Activated T-cell treated with anti-CD3 and anti-CD28 coated beads, Interleukin-2, amount 50 U/mL, for 72 hours (primary cell): ENCODE results near the gene NRG3. TPM values are rescaled to one million over a fixed set of nuclear protein-coding genes. Genes with fewer than 3 reads are reported as not detected.

Experiments used
- ATAC-seq, 2 donors: fragments of 150-1000 bp; cut with Tn5 transposase; replicated peaks in 1 of 2; 2 replicates each; pipeline ENCODE4 v1.10.0; 2021; ENCODE audit warnings: moderate library complexity in 2 of 2, mild to moderate bottlenecking in 1 of 2
- DNase-seq, 2 donors: peaks; one replicate each; pipeline ENCODE4 v3.0.0; 2021 to 2022; ENCODE audit warnings: mixed read lengths in 1 of 2
- H3K27ac Mint-ChIP-seq: one replicate; pipeline ENCODE4 v1.8.0; 2022; ENCODE audit warnings: mild to moderate bottlenecking, moderate library complexity, mixed read lengths
- H3K27me3 Mint-ChIP-seq: one replicate; pipeline ENCODE4 v1.8.0; 2022; ENCODE audit warnings: low read depth, mixed read lengths
- H3K36me3 Mint-ChIP-seq, 2 donors: one replicate each; pipeline ENCODE4 v1.8.0; 2022; ENCODE audit warnings: mixed read lengths in 2 of 2, mild to moderate bottlenecking in 1 of 2; ENCODE audit not compliant: insufficient read depth in 2 of 2
- H3K4me1 Mint-ChIP-seq: one replicate; pipeline ENCODE4 v1.8.0; 2022; ENCODE audit warnings: low read depth, mixed read lengths
- H3K4me3 Mint-ChIP-seq, 2 donors: one replicate each; pipeline ENCODE4 v1.8.0; 2022; ENCODE audit warnings: mild to moderate bottlenecking in 2 of 2, mixed read lengths in 2 of 2, moderate library complexity in 2 of 2
- H3K9me3 Mint-ChIP-seq, 2 donors: one replicate each; pipeline ENCODE4 v1.8.0; 2022; ENCODE audit warnings: mixed read lengths in 2 of 2
- total RNA-seq, 2 donors: library from RNA; stranded (reverse); gene quantifications; one replicate each; pipeline ENCODE4 v1.2.3, GENCODE V29; 2022

Gene NRG3
- total RNA-seq, 2 donors from 2014 or later: not detected

GRCh38 chr10:82472406-82473335 lies 597.7 kb downstream of the NRG3 start:
- Mint-ChIP-seq H3K4me1 (no peaks in the 10 kb centered on the region), H3K9me3 (peaks cover 9 to 10% of the 10 kb centered on the region in 2 donors)

GRCh38 chr10:82477776-82478175 lies 602.8 kb downstream of the NRG3 start:
- H3K4me3 Mint-ChIP-seq: no peak overlapping the region
- peaks cover 0 to 4% of the 10 kb centered on the region in 2 donors for H3K36me3 Mint-ChIP-seq
- DNase-seq: no peak
- ATAC-seq: no peak
- H3K27ac Mint-ChIP-seq: no peak overlapping the region
- H3K9me3 Mint-ChIP-seq: peaks cover 21 to 22% of the 10 kb centered on the region in 2 donors
- H3K27me3 Mint-ChIP-seq: no peaks in the 10 kb centered on the region
- H3K4me1 Mint-ChIP-seq: no peaks in the 10 kb centered on the region

More at GRCh38 chr10:82472406-82473335, 597.7 kb downstream of the NRG3 start:
- Mint-ChIP-seq H3K36me3 (peaks cover 0 to 4% of the 10 kb centered on the region in 2 donors), H3K27me3 (no peaks in the 10 kb centered on the region), H3K4me3 (no peak overlapping the region), H3K27ac (no peak overlapping the region)
- ATAC-seq (no peak), DNase-seq (no peak)

GRCh38 chr10:82492647-82493046 lies 617.7 kb downstream of the NRG3 start:
- H3K36me3 Mint-ChIP-seq: peaks cover 0 to 2% of the 10 kb centered on the region in 2 donors
- DNase-seq (no peak), ATAC-seq (no peak)
- peaks cover 6 to 10% of the 10 kb centered on the region in 2 donors for H3K9me3 Mint-ChIP-seq
- H3K4me3 Mint-ChIP-seq: no peak overlapping the region
- no peak overlapping the region for H3K27ac Mint-ChIP-seq
- H3K4me1 Mint-ChIP-seq: no peaks in the 10 kb centered on the region
- no peaks in the 10 kb centered on the region for H3K27me3 Mint-ChIP-seq

GRCh38 chr10:82496114-82496513 lies 621.1 kb downstream of the NRG3 start:
- Mint-ChIP-seq H3K27ac (no peak overlapping the region), H3K27me3 (no peaks in the 10 kb centered on the region), H3K4me3 (no peak overlapping the region), H3K9me3 (peaks cover 10 to 12% of the 10 kb centered on the region in 2 donors), H3K4me1 (no peaks in the 10 kb centered on the region), H3K36me3 (peaks cover 0 to 2% of the 10 kb centered on the region in 2 donors)
- ATAC-seq (no peak), DNase-seq (no peak)

- H3K27me3 Mint-ChIP-seq: no peaks in the 10 kb centered on the region
- DNase-seq (no peak), ATAC-seq (no peak)
- no peak overlapping the region for H3K27ac Mint-ChIP-seq
- H3K9me3 Mint-ChIP-seq: peaks cover 9 to 10% of the 10 kb centered on the region in 2 donors
- H3K4me1 Mint-ChIP-seq: no peaks in the 10 kb centered on the region
- no peak overlapping the region for H3K4me3 Mint-ChIP-seq
- peaks cover 0 to 2% of the 10 kb centered on the region in 2 donors for H3K36me3 Mint-ChIP-seq
Observed at GRCh38 chr10:82497439-82497838, 622.4 kb downstream of the NRG3 start.

- H3K27me3 Mint-ChIP-seq: no peaks in the 10 kb centered on the region
- no peak overlapping the region for H3K27ac Mint-ChIP-seq
- no peaks in the 10 kb centered on the region for H3K4me1 Mint-ChIP-seq
- DNase-seq: no peak
- no peaks in the 10 kb centered on the region for H3K36me3 Mint-ChIP-seq
- no peak for ATAC-seq
- no peak overlapping the region for H3K4me3 Mint-ChIP-seq
- peaks cover 7 to 10% of the 10 kb centered on the region in 2 donors for H3K9me3 Mint-ChIP-seq
Observed at GRCh38 chr10:82498976-82499375, 624.0 kb downstream of the NRG3 start.

- H3K9me3 Mint-ChIP-seq: peaks cover 3 to 11% of the 10 kb centered on the region in 2 donors
- H3K27me3 Mint-ChIP-seq: no peaks in the 10 kb centered on the region
- no peak overlapping the region for H3K4me3 Mint-ChIP-seq
- DNase-seq: no peak
- H3K36me3 Mint-ChIP-seq: no peaks in the 10 kb centered on the region
- H3K4me1 Mint-ChIP-seq: no peaks in the 10 kb centered on the region
- H3K27ac Mint-ChIP-seq: no peak overlapping the region
- no peak for ATAC-seq
Observed at GRCh38 chr10:82505009-82505408, 630.0 kb downstream of the NRG3 start.

GRCh38 chr10:82506680-82507376 lies 631.8 kb downstream of the NRG3 start:
- H3K27me3 Mint-ChIP-seq: no peaks in the 10 kb centered on the region
- no peak overlapping the region for H3K27ac Mint-ChIP-seq
- ATAC-seq: no peak
- H3K4me1 Mint-ChIP-seq: no peaks in the 10 kb centered on the region
- H3K9me3 Mint-ChIP-seq: peaks cover 3 to 12% of the 10 kb centered on the region in 2 donors
- no peaks in the 10 kb centered on the region for H3K36me3 Mint-ChIP-seq
- H3K4me3 Mint-ChIP-seq: no peak overlapping the region
- DNase-seq: no peak

GRCh38 chr10:82515256-82515655 lies 640.3 kb downstream of the NRG3 start:
- no peak for ATAC-seq
- DNase-seq: no peak
- no peak overlapping the region for H3K4me3 Mint-ChIP-seq
- H3K9me3 Mint-ChIP-seq: peaks cover 6 to 14% of the 10 kb centered on the region in 2 donors
- no peaks in the 10 kb centered on the region for H3K4me1 Mint-ChIP-seq
- peaks cover 0 to 3% of the 10 kb centered on the region in 2 donors for H3K36me3 Mint-ChIP-seq
- H3K27ac Mint-ChIP-seq: no peak overlapping the region
- H3K27me3 Mint-ChIP-seq: no peaks in the 10 kb centered on the region

- H3K27ac Mint-ChIP-seq: no peak overlapping the region
- H3K9me3 Mint-ChIP-seq: peaks cover 2 to 3% of the 10 kb centered on the region in 2 donors
- no peaks in the 10 kb centered on the region for H3K36me3 Mint-ChIP-seq
- no peaks in the 10 kb centered on the region for H3K27me3 Mint-ChIP-seq
- ATAC-seq (no peak), DNase-seq (no peak)
- no peak overlapping the region for H3K4me3 Mint-ChIP-seq
- H3K4me1 Mint-ChIP-seq: no peaks in the 10 kb centered on the region
Observed at GRCh38 chr10:82529062-82529461, 654.1 kb downstream of the NRG3 start.

- Mint-ChIP-seq H3K4me1 (no peaks in the 10 kb centered on the region), H3K36me3 (no peaks in the 10 kb centered on the region), H3K9me3 (peaks cover 3 to 7% of the 10 kb centered on the region in 2 donors), H3K27me3 (no peaks in the 10 kb centered on the region), H3K27ac (no peak overlapping the region), H3K4me3 (no peak overlapping the region)
- DNase-seq (no peak), ATAC-seq (no peak)
Observed at GRCh38 chr10:82535457-82535856, 660.5 kb downstream of the NRG3 start.

GRCh38 chr10:82536668-82537067 lies 661.7 kb downstream of the NRG3 start:
- ATAC-seq: no peak
- H3K4me1 Mint-ChIP-seq: no peaks in the 10 kb centered on the region

GRCh38 chr10:82538272-82538671 lies 663.3 kb downstream of the NRG3 start:
- no peak for ATAC-seq
- H3K27me3 Mint-ChIP-seq: no peaks in the 10 kb centered on the region

More at GRCh38 chr10:82536668-82537067, 661.7 kb downstream of the NRG3 start:
- DNase-seq: no peak
- no peaks in the 10 kb centered on the region for H3K36me3 Mint-ChIP-seq
- H3K27me3 Mint-ChIP-seq: no peaks in the 10 kb centered on the region
- peaks cover 3 to 7% of the 10 kb centered on the region in 2 donors for H3K9me3 Mint-ChIP-seq
- no peak overlapping the region for H3K27ac Mint-ChIP-seq
- no peak overlapping the region for H3K4me3 Mint-ChIP-seq

More at GRCh38 chr10:82538272-82538671, 663.3 kb downstream of the NRG3 start:
- Mint-ChIP-seq H3K4me1 (no peaks in the 10 kb centered on the region), H3K4me3 (no peak overlapping the region), H3K36me3 (no peaks in the 10 kb centered on the region), H3K9me3 (peaks cover 3 to 7% of the 10 kb centered on the region in 2 donors), H3K27ac (no peak overlapping the region)
- no peak for DNase-seq
